Thymus (tissue), 2 donors: ENCODE measurements around the gene TTC14. TPM values are rescaled to one million over a fixed set of nuclear protein-coding genes. Genes with fewer than 3 reads are reported as not detected.

ENCODE experiments used
- polyA plus RNA-seq: library from polyadenylated mRNA; stranded (reverse); fragments of 200-250 nt; gene quantifications from one replicate; pipeline ENCODE4 v1.2.3, GENCODE V29; 2013
- total RNA-seq: library from RNA; stranded (reverse); fragments of 120-200 nt; gene quantifications from one replicate; pipeline ENCODE4 v1.2.4, GENCODE V29; 2013
- donor health status: healthy.

The TTC14 gene
- total and polyA plus RNA-seq, 2 donors, result 45.2 to 53.1 TPM

Other genes with a start within 250 kb of the TTC14 start
- gene CCDC39, start 77.3 kb downstream of the TTC14 start, total RNA-seq, result 0.05 TPM
- 0.02 TPM for gene CCDC39, start 77.3 kb downstream of the TTC14 start, polyA plus RNA-seq